Placental epithelial cell (primary cell): Measurements from ENCODE around the gene OLA1. TPM values are rescaled to one million over a fixed set of nuclear protein-coding genes. Genes with fewer than 3 reads are reported as not detected.

Experiments used
- small RNA-seq: library from RNA; depleted of rRNA; stranded (forward); fragments of <200 nt; gene quantifications from one replicate; pipeline ENCODE3, GENCODE V24; 2012
- total RNA-seq: library from RNA; depleted of rRNA; stranded (reverse); fragments of >200 nt; gene quantifications from 2 replicates; pipeline ENCODE4 v1.2.3, GENCODE V29; 2012

Gene OLA1
- total RNA-seq: 64.0 and 90.4 TPM in 2 replicates

GRCh38 chr2:174248187-174248997, at the start of gene OLA1:
OLA1 (minus strand) TSS chr2:174248532; CDS start chr2:174246815, 1,717 bp downstream.

Small RNA genes within 50 kb of the gene (small RNA-seq; reads per million reads assigned to genes)
- gene RF00019: not detected

Other genes starting within 250 kb of the OLA1 start
- not detected in 2 replicates for gene SP9, start 86.4 kb upstream of the OLA1 start, total RNA-seq
- 9.0 and 17.8 TPM in 2 replicates for gene SCRN3, start 147.2 kb upstream of the OLA1 start, total RNA-seq
- gene GPR155, start 238.5 kb upstream of the OLA1 start, total RNA-seq: 20.5 and 27.5 TPM in 2 replicates